Renal cortical epithelial cell (primary cell): Measurements from ENCODE around the gene DNASE1L3. TPM values are rescaled to one million over a fixed set of nuclear protein-coding genes. Genes with fewer than 3 reads are reported as not detected.

ENCODE experiments used
- DNase-seq: peaks from one replicate; pipeline ENCODE4 v3.0.0-alpha.2; 2011; ENCODE audit warnings: low read depth
- total RNA-seq: library from RNA; depleted of rRNA; stranded (reverse); fragments of >200 nt; gene quantifications from 2 replicates; pipeline ENCODE4 v1.2.3, GENCODE V29; 2014

The DNASE1L3 gene
- total RNA-seq, 1 donor from 2014 or later: not detected

DNA sequence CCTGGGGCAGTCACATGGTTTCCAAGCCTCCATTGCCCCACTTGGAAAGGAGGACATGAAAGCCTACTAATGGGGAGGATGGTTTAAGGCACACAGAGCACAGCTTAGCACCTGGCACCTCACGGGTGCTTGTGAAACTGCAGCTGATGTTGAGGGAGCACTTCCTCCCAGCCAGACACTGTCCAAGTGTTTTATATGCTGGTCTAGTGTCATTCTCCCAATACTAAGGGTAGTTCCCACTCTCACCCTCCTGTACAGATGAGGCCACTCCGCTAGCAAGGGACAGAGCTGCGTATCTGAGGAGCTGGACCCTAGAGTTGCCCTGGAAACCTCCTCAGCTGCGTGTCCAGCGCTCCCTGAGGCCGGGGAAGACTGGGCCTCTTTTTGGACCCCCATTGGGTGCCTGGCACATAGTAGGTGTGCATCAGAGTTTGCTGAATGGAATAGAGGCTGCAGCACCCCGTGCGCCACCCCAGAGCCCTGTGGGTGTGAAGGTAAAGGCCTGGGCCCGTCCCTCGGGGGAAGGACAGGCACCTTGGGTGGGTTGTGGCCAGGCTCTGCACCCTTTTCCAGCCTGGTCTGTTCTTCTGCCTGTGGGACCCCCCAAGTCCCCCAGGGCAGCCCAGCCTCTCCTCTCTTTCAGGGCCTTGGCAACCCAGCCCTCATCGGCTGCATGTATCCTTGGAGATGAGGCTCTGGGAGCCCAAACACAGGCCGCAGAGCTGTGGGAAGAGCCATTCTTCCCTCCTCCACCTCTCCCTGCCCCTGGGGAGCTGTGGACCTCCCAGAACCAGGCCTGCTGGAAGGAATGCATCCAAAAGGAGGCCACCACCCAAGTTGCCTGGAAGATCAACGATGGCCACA, 31.3 kb downstream of the DNASE1L3 start:
- DNase-seq: no peak

DNA sequence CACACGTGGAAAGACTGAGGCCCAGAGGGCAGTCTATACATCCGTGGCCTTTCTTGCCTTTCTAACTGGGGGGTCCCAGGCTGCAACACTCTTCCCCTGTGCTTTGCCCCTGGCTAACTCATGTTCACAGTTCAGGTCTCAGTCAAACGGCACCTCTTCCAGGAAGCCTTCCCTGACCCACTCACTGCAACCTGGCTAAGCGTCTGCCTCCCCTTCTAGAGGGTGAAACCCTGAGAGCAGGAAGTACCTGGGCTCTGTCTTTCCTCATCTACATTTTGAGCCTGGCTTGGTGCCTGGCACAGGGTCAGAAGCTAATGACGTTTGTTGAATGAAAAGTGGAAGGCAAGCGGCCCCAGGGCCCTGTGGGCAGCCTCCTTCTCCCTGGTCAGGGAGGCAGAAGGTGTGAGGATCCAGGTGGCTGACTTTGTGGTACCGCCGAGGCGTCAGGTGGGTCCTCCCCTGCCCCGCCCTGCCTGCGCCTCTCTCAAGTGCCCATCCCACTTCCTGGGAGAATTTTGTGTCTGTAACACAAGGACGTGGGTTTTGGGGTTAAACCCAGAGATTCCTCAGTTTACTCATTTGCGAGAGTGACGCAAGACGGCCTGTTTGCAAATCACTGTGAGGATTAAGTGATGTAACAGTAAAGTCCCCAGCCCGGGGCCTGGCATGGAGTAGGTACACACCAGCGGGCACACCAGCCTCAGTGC, 32.1 kb downstream of the DNASE1L3 start:
- no peak for DNase-seq

DNA sequence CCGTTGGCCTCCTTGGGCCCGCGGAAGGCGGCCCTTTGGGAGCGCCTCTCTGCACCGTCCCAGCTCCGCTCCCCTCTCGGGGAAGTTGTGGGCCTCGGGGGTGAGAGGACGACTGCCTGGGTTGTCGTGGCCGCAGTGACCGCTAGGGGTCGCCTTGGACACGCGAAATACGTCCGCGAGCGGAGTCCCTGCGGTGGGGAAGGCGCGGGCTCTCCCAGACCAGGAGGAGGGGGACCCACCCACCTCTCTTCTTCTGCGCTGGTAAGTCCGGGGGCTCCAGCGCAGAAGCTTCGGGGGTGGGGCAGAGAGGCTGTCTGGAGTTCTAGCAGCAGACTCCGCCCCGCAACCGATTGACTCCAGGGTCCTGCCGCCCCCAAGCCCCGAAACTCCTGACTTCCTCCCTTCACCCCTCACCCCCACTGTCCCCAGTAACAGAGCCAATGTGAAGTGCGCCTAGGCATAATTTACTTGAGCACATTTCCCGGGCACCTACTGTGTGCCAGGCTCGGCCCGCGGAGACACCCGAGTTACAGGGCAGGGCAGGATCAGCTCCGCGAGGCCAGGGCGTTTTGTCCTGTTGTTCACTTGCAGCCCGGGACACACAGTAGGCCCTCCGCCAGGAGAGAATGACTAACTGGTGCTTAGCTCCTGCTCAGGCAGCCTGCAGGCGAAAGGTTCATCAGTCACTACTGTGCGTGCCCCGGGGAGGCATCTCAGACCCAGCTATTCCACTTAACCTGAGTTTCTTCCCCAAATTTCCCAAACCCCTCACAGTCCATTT, 32.8 kb downstream of the DNASE1L3 start:
- peak; percentile 55 for DNase-seq

GRCh38 chr3:58176827-58177489, 33.8 kb downstream of the DNASE1L3 start:
- no peak for DNase-seq

GRCh38 chr3:58176185-58176530, 34.6 kb downstream of the DNASE1L3 start:
- DNase-seq: no peak

DNA sequence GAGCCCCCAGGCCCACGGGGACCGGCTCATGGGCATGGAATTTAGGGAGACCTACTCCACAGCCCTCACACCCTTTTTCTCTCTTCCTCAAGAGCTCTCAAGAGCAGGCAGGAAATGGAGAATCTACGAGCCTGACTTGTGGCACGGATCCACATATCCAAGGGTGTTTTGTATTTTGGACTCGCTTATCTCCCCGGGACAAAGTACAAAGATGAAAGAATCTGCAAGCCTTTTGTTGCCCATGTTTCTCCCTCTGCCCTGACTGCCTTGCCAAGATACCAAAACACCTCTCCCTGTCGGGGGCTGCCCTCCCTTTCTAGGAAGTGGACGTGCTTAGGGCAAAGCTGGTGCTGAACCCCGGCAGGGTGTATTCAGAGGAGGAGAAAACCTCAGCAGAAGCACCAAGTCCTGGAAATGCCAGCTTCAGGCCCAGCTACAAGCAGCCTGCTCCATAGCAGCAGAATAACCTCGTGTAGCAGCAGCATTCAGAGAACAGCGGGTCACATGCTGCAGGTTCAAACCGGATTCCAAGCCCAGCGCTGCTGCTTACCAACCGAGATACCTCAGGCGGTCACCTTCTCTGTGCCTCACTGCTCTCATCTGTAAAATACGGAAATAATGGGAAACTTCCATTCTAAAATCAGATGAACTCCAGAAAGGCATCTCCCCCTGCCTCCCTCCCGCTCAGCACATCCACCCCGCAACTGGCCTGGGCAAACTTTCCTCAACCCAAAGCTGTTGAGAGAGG, 35.2 kb downstream of the DNASE1L3 start:
- DNase-seq: no peak

DNA sequence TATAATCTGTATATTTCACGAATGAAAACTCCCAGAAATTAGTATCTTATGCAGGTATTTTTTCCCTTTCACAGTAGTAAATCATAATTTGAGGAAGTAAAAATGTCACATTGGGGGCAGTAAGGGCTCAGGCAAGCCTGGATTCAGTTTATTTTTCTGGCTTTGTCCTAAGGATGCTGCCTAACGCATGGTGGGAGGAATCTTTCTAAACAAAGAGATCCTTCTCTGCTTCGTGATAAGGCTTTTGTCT, 35.7 kb downstream of the DNASE1L3 start:
- no peak for DNase-seq

DNA sequence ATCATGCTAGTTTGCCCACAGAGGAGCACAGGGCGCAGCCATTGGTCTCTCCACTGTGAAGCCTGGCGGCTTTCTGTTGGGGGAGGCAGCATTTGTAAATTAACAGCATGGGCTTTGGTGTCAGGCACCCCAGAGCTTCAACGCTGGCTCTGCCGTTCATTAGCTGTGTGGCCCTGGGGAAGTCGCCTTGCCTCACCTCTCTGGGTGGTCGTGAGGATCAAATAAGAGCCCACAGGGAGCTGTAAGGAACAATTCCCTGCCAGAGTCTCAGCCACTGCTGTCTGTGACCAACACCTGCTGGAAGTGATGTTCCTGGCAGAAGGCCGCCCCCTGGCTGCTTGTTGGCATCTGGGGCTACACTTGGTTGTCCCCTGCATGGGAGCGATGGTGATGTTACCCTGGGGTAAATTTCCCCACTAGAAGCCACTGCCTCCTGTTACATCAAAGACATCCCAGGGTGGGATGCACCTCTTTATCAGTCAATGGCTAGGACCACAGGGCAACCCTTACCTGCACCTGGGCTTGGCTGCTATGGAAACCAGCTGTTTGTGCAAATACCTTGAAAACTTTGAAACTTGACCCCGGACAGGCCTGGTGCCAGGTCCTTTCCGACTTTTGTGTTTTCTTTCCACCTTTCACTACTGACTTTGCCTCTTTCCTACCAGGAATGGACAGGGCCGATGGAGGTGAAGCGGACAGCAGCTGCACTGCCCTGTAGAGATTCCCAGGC, 36.9 kb downstream of the DNASE1L3 start:
- DNase-seq: no peak

DNA sequence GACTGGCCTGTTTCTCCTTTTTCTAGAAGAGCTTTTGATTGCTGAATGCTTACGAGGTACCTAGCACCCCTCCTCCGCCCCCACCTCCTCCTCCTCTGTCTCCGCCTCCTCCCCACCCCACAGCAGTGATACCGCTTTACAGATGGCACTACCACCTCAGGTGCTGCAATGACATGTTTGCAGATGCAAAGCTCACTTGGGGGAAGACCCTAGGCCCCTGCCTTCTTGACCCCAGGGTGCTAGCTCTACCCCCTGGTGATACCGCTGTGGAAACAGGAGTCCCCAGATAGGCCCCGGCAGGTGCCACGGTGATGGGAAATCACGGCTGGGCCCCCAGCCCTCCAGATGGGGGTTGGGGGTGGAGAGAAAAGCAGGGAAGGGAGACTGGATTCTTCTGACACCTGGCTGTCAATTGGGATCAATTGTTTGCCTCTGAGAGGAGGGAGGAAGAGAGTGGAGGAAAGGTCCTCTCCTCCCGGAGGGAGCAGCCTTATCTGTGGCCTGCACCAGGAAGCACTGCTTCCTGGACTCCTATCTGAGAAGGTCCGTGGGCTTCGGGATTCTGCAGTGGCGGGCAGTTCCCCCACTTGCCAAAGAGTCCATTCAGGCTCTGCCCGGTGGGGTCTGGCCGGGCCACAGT, 37.6 kb downstream of the DNASE1L3 start:
- DNase-seq: no peak

DNA sequence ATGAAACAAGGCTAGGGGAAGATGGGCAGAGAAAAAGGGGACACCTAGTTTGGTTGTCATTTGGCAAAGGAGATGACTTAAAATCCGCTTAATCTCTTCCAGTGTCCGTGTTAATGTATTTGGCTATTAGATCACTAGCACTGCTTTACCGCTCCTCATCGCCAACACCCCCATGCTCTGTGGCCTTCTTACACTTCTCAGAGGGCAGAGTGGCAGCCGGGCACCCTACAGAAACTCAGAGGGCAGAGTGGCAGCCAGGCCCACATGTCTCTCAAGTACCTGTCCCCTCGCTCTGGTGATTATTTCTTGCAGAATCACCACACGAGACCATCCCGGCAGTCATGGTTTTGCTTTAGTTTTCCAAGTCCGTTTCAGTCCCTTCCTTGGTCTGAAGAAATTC, 39.6 kb downstream of the DNASE1L3 start:
- no peak for DNase-seq

DNA sequence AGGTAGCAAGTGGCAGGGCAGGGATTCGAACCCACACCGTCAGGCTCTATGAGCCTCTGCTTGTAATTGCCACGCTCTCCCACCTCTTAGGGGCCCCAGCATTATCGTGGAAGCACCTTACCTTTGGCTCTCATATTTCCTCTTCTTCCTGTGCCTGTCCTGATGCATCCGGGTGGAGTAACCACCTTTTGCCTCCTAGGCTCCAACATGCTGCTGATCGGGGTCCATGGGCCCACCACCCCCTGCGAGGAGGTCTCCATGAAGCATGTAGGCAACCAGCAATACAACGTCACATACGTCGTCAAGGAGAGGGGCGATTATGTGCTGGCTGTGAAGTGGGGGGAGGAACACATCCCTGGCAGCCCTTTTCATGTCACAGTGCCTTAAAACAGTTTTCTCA, 40.4 kb downstream of the DNASE1L3 start:
- no peak for DNase-seq

GRCh38 chr3:58169371-58169770, 41.4 kb downstream of the DNASE1L3 start:
- DNase-seq: no peak

DNA sequence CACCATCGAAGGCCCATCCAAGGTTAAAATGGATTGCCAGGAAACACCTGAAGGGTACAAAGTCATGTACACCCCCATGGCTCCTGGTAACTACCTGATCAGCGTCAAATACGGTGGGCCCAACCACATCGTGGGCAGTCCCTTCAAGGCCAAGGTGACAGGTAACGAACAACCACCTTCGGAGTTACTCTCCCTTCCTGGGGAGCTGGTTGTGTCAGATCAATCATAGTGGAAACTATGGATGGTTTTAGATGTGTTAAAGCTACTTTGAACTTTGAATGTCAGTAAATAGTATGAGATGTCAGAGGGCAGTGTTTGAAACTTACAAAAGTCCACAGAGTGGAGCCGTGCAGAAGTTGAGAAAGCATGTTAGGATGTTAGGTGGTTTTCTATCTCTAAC, 42.3 kb downstream of the DNASE1L3 start:
- no peak for DNase-seq

- no peak for DNase-seq
Observed at GRCh38 chr3:58167431-58168351, 43.1 kb downstream of the DNASE1L3 start.

DNA sequence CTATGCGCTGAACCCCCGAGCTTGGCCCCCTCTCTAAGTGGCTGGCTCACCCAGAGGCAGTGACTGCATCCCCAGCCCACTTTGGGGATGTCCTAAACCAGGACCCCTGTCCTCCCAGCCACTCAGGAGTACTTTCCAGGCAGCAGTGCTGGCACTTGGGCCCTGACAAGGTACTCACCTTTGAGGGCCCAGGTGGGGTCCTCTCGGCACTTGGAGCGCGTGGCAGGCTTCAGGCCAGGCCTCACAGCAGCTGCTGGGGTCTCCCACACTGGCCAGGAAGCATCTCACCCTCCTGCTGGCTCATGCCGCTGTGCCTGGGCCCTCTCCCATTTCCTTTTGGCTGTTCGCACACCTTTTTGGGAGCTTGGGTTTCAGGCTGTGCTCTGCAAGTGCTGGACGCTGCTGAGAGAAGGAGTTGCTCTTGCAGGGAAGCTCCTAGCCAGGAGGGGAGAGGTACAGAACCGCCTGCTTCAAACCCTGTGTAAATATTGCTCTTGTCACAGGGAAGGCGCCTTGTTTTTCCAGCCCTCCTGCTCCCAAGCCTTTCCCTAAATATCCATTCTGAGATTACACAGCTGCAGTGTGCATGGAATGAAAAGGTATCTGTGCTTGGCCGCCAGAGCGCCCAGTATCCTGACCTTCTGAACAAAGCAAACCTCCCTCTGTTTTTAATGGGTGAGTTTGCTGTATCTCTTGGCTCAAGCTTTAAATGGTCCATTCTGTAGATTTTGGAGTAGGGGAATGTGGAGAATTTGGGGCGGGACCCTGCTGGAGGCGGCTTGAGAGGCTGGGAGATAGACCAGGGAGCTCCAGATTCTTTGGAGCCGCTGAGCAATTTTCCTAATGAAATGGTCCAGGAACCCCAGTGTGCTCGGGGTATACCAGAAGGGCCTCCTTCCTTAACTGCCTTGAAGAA, 45.6 kb downstream of the DNASE1L3 start:
- no peak for DNase-seq

GRCh38 chr3:58164199-58164879, 46.4 kb downstream of the DNASE1L3 start:
- DNase-seq: peak; percentile 60

- DNase-seq: no peak
Observed at GRCh38 chr3:58163234-58163633, 47.5 kb downstream of the DNASE1L3 start.
